MM.1S (cell line): ENCODE measurements around the gene ZBTB42.

Source experiments
- DNase-seq: peaks from one replicate; pipeline ENCODE4 v3.0.0-alpha.2; 2015
- H2AFZ ChIP-seq: fragments of 300-600 bp; sonication (generic); 2 replicates; pipeline ENCODE4 v1.6.0; 2016; ENCODE audit warnings: antibody characterized with exemption, low read length
- H3F3A ChIP-seq: fragments of 300-600 bp; sonication (generic); 2 replicates; pipeline ENCODE4 v1.6.1; 2016; ENCODE audit warnings: mild to moderate bottlenecking, antibody characterized with exemption, low read length, moderate library complexity, mixed read lengths; ENCODE audit not compliant: insufficient read depth
- H3K27ac ChIP-seq: fragments of 300-600 bp; sonication (generic); 2 replicates; pipeline ENCODE4 v1.5.1; 2016; ENCODE audit warnings: mild to moderate bottlenecking, low read length
- H3K27me3 ChIP-seq: fragments of 300-600 bp; sonication (generic); replicated peaks from 2 replicates; pipeline ENCODE4 v1.6.0; 2016; ENCODE audit warnings: low read length; ENCODE audit not compliant: insufficient read depth
- H3K36me3 ChIP-seq: fragments of 300-600 bp; sonication (generic); replicated peaks from 2 replicates; pipeline ENCODE4 v1.6.1; 2016; ENCODE audit warnings: mild to moderate bottlenecking, low read length, mixed read lengths; ENCODE audit not compliant: insufficient read depth
- H3K4me1 ChIP-seq: fragments of 300-600 bp; sonication (generic); 2 replicates; pipeline ENCODE4 v1.6.1; 2016; ENCODE audit warnings: low read length, mixed read lengths
- H3K4me2 ChIP-seq: fragments of 300-600 bp; sonication (generic); 2 replicates; pipeline ENCODE4 v1.6.0; 2016; ENCODE audit warnings: low read depth, low read length
- H3K4me3 ChIP-seq: fragments of 300-600 bp; sonication (generic); 2 replicates; pipeline ENCODE4 v1.5.1; 2016; ENCODE audit warnings: low read length, mixed read lengths
- H3K79me2 ChIP-seq: fragments of 300-600 bp; sonication (generic); 2 replicates; pipeline ENCODE4 v1.6.1; 2016; ENCODE audit warnings: mixed run types, low read length, mixed read lengths
- H3K9ac ChIP-seq: fragments of 300-600 bp; sonication (generic); 2 replicates; pipeline ENCODE4 v1.6.1; 2016; ENCODE audit warnings: low read length, mixed read lengths
- H3K9me2 ChIP-seq: fragments of 300-600 bp; sonication (generic); replicated peaks from 2 replicates; pipeline ENCODE4 v1.6.1; 2016; ENCODE audit warnings: mild to moderate bottlenecking, low read length, mixed read lengths; ENCODE audit not compliant: insufficient read depth
- H3K9me3 ChIP-seq: fragments of 300-600 bp; sonication (generic); replicated peaks from 2 replicates; pipeline ENCODE4 v1.6.1; 2016; ENCODE audit warnings: mild to moderate bottlenecking, low read length, mixed read lengths; ENCODE audit not compliant: insufficient read depth
- H4K20me1 ChIP-seq: fragments of 300-600 bp; sonication (generic); 2 replicates; pipeline ENCODE4 v1.6.1; 2016; ENCODE audit warnings: mild to moderate bottlenecking, low read length, moderate library complexity, mixed read lengths; ENCODE audit not compliant: insufficient read depth
- CTCF ChIP-seq: fragments of 300-600 bp; sonication (generic); IDR thresholded peaks from 2 replicates; pipeline ENCODE4 v1.5.1; 2016; ENCODE audit warnings: antibody characterized with exemption, low read length, mixed read lengths
- EZH2 ChIP-seq: fragments of 300-600 bp; sonication (generic); optimal IDR thresholded peaks from 2 replicates; pipeline ENCODE3; 2017; ENCODE audit warnings: low read depth, mild to moderate bottlenecking, antibody characterized with exemption, low read length, mixed read lengths
- EZH2phosphoT487 ChIP-seq: fragments of 300-600 bp; sonication (generic); IDR thresholded peaks from 2 replicates; pipeline ENCODE4 v1.6.1; 2018; ENCODE audit warnings: antibody characterized with exemption, low read length

ZBTB42 gene

GRCh38 chr14:104784846-104785707 lies 15.8 kb upstream of the ZBTB42 start:
- H4K20me1 ChIP-seq = no peaks in the 10 kb centered on the region
- no peak overlapping the region for H3K4me3 ChIP-seq
- H3K36me3 ChIP-seq = no peaks in the 10 kb centered on the region
- DNase-seq = no peak
- no peaks in the 10 kb centered on the region for H3K9me2 ChIP-seq
- no peak overlapping the region for H2AFZ ChIP-seq
- no peak overlapping the region for H3K4me2 ChIP-seq
- TF ChIP-seq EZH2 = no peak
- no peak for TF ChIP-seq CTCF
- TF ChIP-seq EZH2phosphoT487 = no peak
- no peaks in the 10 kb centered on the region for H3K79me2 ChIP-seq
- no peaks in the 10 kb centered on the region for H3K4me1 ChIP-seq
- H3K27ac ChIP-seq = no peak overlapping the region
- H3F3A ChIP-seq = no peaks in the 10 kb centered on the region
- H3K9me3 ChIP-seq = no peaks in the 10 kb centered on the region
- H3K9ac ChIP-seq = no peak overlapping the region
- no peaks in the 10 kb centered on the region for H3K27me3 ChIP-seq

GRCh38 chr14:104785708-104786080 lies 15.2 kb upstream of the ZBTB42 start:
- no peaks in the 10 kb centered on the region for H3F3A ChIP-seq
- H3K4me3 ChIP-seq = no peak overlapping the region
- DNase-seq = no peak
- no peaks in the 10 kb centered on the region for H4K20me1 ChIP-seq
- H3K9me2 ChIP-seq = no peaks in the 10 kb centered on the region
- no peaks in the 10 kb centered on the region for H3K9me3 ChIP-seq
- H3K4me1 ChIP-seq = no peaks in the 10 kb centered on the region
- no peak for TF ChIP-seq EZH2
- TF ChIP-seq CTCF = no peak
- TF ChIP-seq EZH2phosphoT487 = no peak
- H2AFZ ChIP-seq = no peak overlapping the region
- no peaks in the 10 kb centered on the region for H3K27me3 ChIP-seq
- no peak overlapping the region for H3K4me2 ChIP-seq
- H3K36me3 ChIP-seq = no peaks in the 10 kb centered on the region
- H3K79me2 ChIP-seq = 0 out of 2 replicates have a peak, but pooled peaks cover 1% of the 10 kb centered on the region
- no peak overlapping the region for H3K27ac ChIP-seq
- no peak overlapping the region for H3K9ac ChIP-seq

- H3K27me3 ChIP-seq = no peaks in the 10 kb centered on the region
- no peaks in the 10 kb centered on the region for H3K4me1 ChIP-seq
- DNase-seq = no peak
- H3F3A ChIP-seq = no peaks in the 10 kb centered on the region
- no peaks in the 10 kb centered on the region for H3K36me3 ChIP-seq
- H4K20me1 ChIP-seq = no peaks in the 10 kb centered on the region
- no peak overlapping the region for H3K4me2 ChIP-seq
- 0 out of 2 replicates have a peak, but pooled peaks cover 6% of the 10 kb centered on the region for H3K79me2 ChIP-seq
- no peaks in the 10 kb centered on the region for H3K9me3 ChIP-seq
- H3K27ac ChIP-seq = no peak overlapping the region
- no peak overlapping the region for H3K4me3 ChIP-seq
- TF ChIP-seq EZH2phosphoT487 = no peak
- no peak for TF ChIP-seq EZH2
- TF ChIP-seq CTCF = no peak
- no peaks in the 10 kb centered on the region for H3K9me2 ChIP-seq
- H3K9ac ChIP-seq = no peak overlapping the region
- no peak overlapping the region for H2AFZ ChIP-seq
Measured at GRCh38 chr14:104786091-104786586, 14.8 kb upstream of the ZBTB42 start.
